ENCODE data around the gene ATXN7. TPM values are rescaled to one million over a fixed set of nuclear protein-coding genes. Genes with fewer than 3 reads are reported as not detected.

Gene ATXN7
- total RNA-seq, 2 experiments from 2014 or later: 289 to 304 TPM

DNA sequence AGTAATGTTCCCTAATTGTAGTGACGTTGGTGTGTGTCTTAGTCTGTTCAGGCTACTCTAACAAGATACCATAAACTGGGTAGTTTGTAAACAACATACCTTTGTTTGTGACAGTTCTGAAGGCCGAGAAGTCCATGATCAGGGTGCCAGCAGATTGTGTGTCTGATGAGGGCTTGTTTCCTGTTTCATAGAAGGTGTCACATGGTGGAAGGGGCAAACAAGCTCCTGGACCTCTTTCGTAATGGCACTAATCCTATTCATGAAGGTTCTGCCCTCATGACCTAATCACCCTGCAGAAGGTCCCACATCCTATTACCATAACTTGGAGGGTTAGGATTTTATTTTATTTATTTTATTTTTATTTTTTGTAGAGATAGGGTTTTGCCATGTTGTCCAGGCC lies 11.1 kb downstream of the ATXN7 start:
- Histone ChIP-seq H3K27me3 (ENCODE audit: control insufficient read depth in 1 of 2, insufficient read depth in 2 of 2, low read length in 2 of 2) (no peaks in the 10 kb centered on the region), H3K27ac (ENCODE audit: low read depth in 1 of 2, low read length in 2 of 2) (no peak overlapping the region), H3K4me1 (ENCODE audit: insufficient read depth, low read length) (peaks cover 19% of the 10 kb centered on the region), H3K9me3 (ENCODE audit: control insufficient read depth in 1 of 2, insufficient read depth in 1 of 2, low read length in 2 of 2) (no peaks in the 10 kb centered on the region), H3K36me3 (ENCODE audit: insufficient read depth, low read length) (peaks cover 5% of the 10 kb centered on the region), H3K4me3 (ENCODE audit: low read length) (no peak overlapping the region)
- H3K9me3 Mint-ChIP-seq: no peaks in the 10 kb centered on the region
- no peak overlapping the region for H3K27ac Mint-ChIP-seq
- TF ChIP-seq, protein P1, sequence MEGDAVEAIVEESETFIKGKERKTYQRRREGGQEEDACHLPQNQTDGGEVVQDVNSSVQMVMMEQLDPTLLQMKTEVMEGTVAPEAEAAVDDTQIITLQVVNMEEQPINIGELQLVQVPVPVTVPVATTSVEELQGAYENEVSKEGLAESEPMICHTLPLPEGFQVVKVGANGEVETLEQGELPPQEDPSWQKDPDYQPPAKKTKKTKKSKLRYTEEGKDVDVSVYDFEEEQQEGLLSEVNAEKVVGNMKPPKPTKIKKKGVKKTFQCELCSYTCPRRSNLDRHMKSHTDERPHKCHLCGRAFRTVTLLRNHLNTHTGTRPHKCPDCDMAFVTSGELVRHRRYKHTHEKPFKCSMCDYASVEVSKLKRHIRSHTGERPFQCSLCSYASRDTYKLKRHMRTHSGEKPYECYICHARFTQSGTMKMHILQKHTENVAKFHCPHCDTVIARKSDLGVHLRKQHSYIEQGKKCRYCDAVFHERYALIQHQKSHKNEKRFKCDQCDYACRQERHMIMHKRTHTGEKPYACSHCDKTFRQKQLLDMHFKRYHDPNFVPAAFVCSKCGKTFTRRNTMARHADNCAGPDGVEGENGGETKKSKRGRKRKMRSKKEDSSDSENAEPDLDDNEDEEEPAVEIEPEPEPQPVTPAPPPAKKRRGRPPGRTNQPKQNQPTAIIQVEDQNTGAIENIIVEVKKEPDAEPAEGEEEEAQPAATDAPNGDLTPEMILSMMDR (IDR thresholded peaks at IDR 0.05): no peak
- ChIA-PET POLR2A (no interaction called here), CTCF (no interaction called here)
- no peaks in the 10 kb centered on the region for H3K27me3 Mint-ChIP-seq
- intact Hi-C loops (cut with DNase I, micrococcal nuclease): no loop called here
- no peaks in the 10 kb centered on the region for H3K36me3 Mint-ChIP-seq (ENCODE audit: low read depth)
- DNase-seq: no peak
- ATAC-seq (ENCODE audit: poor library complexity): no peak
- no peak overlapping the region for H3K4me3 Mint-ChIP-seq
- peaks cover 78% of the 10 kb centered on the region for H3K4me1 Mint-ChIP-seq (ENCODE audit: low read depth)

DNA sequence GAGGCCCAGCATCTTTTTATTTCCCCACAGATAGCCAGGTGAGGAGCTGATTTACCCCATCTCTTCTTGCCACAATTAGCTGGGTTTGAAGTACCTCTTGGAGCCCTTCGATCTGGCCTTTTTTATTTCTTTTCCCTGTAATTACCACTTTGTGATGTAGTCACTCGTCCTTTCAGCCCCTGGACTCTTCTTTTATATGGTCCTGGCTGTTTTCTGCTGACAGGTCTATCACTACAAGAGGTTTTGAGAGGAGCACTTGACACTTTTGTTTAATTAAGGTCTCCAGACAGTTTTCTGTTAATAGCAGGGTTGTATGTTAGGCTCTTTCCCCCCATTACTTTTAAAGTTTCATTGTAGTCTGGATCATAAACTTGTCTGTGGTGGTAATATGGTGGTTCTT lies 11.8 kb downstream of the ATXN7 start:
- Mint-ChIP-seq H3K4me3 (no peak overlapping the region), H3K27me3 (no peaks in the 10 kb centered on the region), H3K27ac (no peak overlapping the region), H3K4me1 (ENCODE audit: low read depth) (peaks cover 77% of the 10 kb centered on the region), H3K36me3 (ENCODE audit: low read depth) (no peaks in the 10 kb centered on the region), H3K9me3 (no peaks in the 10 kb centered on the region)
- ATAC-seq (ENCODE audit: poor library complexity): no peak
- ChIA-PET POLR2A (interaction anchor here (1.6 to 2.2 kb wide), 2 partner anchors 10 to 14 kb away, joined by 4 to 6 read pairs; no protein-coding TSS in a partner anchor), CTCF (no interaction called here)
- H3K4me3 ChIP-seq (ENCODE audit: low read length): no peak overlapping the region
- no peaks in the 10 kb centered on the region for H3K27me3 ChIP-seq (ENCODE audit: control insufficient read depth in 1 of 2, insufficient read depth in 2 of 2, low read length in 2 of 2)
- DNase-seq: no peak
- TF ChIP-seq, protein P1 (IDR thresholded peaks at IDR 0.05): no peak
- no peak overlapping the region for H3K27ac ChIP-seq (ENCODE audit: low read depth in 1 of 2, low read length in 2 of 2)
- H3K4me1 ChIP-seq (ENCODE audit: insufficient read depth, low read length): peaks cover 19% of the 10 kb centered on the region
- H3K36me3 ChIP-seq (ENCODE audit: insufficient read depth, low read length): peaks cover 5% of the 10 kb centered on the region
- intact Hi-C loops (cut with DNase I, micrococcal nuclease): no loop called here
- H3K9me3 ChIP-seq (ENCODE audit: control insufficient read depth in 1 of 2, insufficient read depth in 1 of 2, low read length in 2 of 2): no peaks in the 10 kb centered on the region

DNA sequence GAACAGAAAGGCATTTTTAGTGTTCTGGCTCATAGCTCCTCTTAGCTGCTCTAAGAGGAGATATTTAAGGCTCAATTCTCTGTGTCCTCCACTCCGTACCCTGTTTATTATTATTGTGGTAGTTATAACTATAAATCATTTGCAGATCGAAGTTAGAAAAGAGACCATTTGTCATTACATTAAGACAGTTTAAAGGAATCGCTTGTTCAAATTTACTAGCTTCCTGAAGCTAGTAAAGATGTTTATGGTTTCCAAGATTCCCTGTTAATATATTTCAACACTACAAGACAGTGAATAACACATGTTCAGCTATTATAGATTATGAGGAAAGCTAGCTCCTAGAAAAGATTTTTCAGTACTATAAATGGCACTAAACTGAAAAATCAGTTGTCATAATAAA lies 12.6 kb downstream of the ATXN7 start:
- ATAC-seq (ENCODE audit: poor library complexity): no peak
- Mint-ChIP-seq H3K27me3 (no peaks in the 10 kb centered on the region), H3K27ac (no peak overlapping the region), H3K36me3 (ENCODE audit: low read depth) (no peaks in the 10 kb centered on the region), H3K9me3 (no peaks in the 10 kb centered on the region), H3K4me3 (no peak overlapping the region), H3K4me1 (ENCODE audit: low read depth) (peaks cover 79% of the 10 kb centered on the region)
- POLR2A ChIA-PET: interaction anchor here (1.6 to 2.2 kb wide), 2 partner anchors 9 to 13 kb away, joined by 4 to 6 read pairs; no protein-coding TSS in a partner anchor
- H3K27me3 ChIP-seq (ENCODE audit: control insufficient read depth in 1 of 2, insufficient read depth in 2 of 2, low read length in 2 of 2): no peaks in the 10 kb centered on the region
- TF ChIP-seq, protein P1 (IDR thresholded peaks at IDR 0.05): no peak
- CTCF ChIA-PET: no interaction called here
- intact Hi-C loops (cut with DNase I, micrococcal nuclease): no loop called here
- H3K27ac ChIP-seq (ENCODE audit: low read depth in 1 of 2, low read length in 2 of 2): no peak overlapping the region
- H3K4me1 ChIP-seq (ENCODE audit: insufficient read depth, low read length): peaks cover 19% of the 10 kb centered on the region
- peaks cover 5% of the 10 kb centered on the region for H3K36me3 ChIP-seq (ENCODE audit: insufficient read depth, low read length)
- no peaks in the 10 kb centered on the region for H3K9me3 ChIP-seq (ENCODE audit: control insufficient read depth in 1 of 2, insufficient read depth in 1 of 2, low read length in 2 of 2)
- H3K4me3 ChIP-seq (ENCODE audit: low read length): no peak overlapping the region
- no peak for DNase-seq

All from CD4-positive, alpha-beta T cell (primary cell).